HFFc6 (cell line): ENCODE data around the gene SPEF2. TPM values are rescaled to one million over a fixed set of nuclear protein-coding genes. Genes with fewer than 3 reads are reported as not detected.

ENCODE experiments used
- DNase-seq: peaks from one replicate; pipeline ENCODE4 v3.0.0-alpha.2; 2018
- H3K27ac Mint-ChIP-seq: 2 replicates; pipeline ENCODE4 v1.8.0; 2020; ENCODE audit warnings: mild to moderate bottlenecking, mixed read lengths
- H3K27me3 Mint-ChIP-seq: 2 replicates; pipeline ENCODE4 v1.8.0; 2021; ENCODE audit warnings: mild to moderate bottlenecking, moderate library complexity, mixed read lengths; ENCODE audit not compliant: insufficient read depth
- H3K36me3 Mint-ChIP-seq: 2 replicates; pipeline ENCODE4 v1.8.0; 2021; ENCODE audit warnings: low read depth, mixed read lengths
- H3K4me1 Mint-ChIP-seq: 2 replicates; pipeline ENCODE4 v1.8.0; 2020; ENCODE audit warnings: low read depth, mixed read lengths
- H3K4me3 Mint-ChIP-seq: 2 replicates; pipeline ENCODE4 v1.8.0; 2020; ENCODE audit warnings: mild to moderate bottlenecking, moderate library complexity, mixed read lengths
- H3K9me3 Mint-ChIP-seq: 2 replicates; pipeline ENCODE4 v1.8.0; 2020; ENCODE audit warnings: mild to moderate bottlenecking, mixed read lengths
- CTCF ChIP-seq: fragments of 200-600 bp; sonication (generic); IDR thresholded peaks from 2 replicates; pipeline ENCODE4 v1.5.0; 2021; ENCODE audit warnings: antibody characterized with exemption, mild to moderate bottlenecking
- total RNA-seq, 6 experiments: library from RNA; stranded (reverse); fragmentation: NEBNext Ultra II Directional; extraction: Animal tissue kit (Norgen Biotek cat#: 25700); gene quantifications; 2 replicates in 1 of 6; 3 replicates in 5 of 6; pipeline ENCODE4 v1.2.3, GENCODE V29; 2021

SPEF2 gene
- total RNA-seq, 6 experiments from 2014 or later: 1.5 to 4.0 (median 2.3) TPM

- Mint-ChIP-seq H3K4me1 (no peaks in the 10 kb centered on the region), H3K9me3 (no peaks in the 10 kb centered on the region), H3K27ac (no peak overlapping the region), H3K36me3 (no peaks in the 10 kb centered on the region), H3K27me3 (peaks cover 5% of the 10 kb centered on the region), H3K4me3 (no peak overlapping the region)
- DNase-seq: no peak
- no peak for TF ChIP-seq CTCF
These were observed 92.0 kb downstream of the SPEF2 start for GRCh38 chr5:35709688-35710087.

- H3K9me3 Mint-ChIP-seq: no peaks in the 10 kb centered on the region
These were observed 100.1 kb downstream of the SPEF2 start for GRCh38 chr5:35717718-35718117.

GRCh38 chr5:35735718-35736117 lies 118.1 kb downstream of the SPEF2 start:
- no peaks in the 10 kb centered on the region for H3K36me3 Mint-ChIP-seq
- no peak for DNase-seq
- peaks cover 5% of the 10 kb centered on the region; the same call in 1 of the 2 replicates for H3K4me1 Mint-ChIP-seq
- no peaks in the 10 kb centered on the region for H3K9me3 Mint-ChIP-seq
- H3K4me3 Mint-ChIP-seq: no peak overlapping the region
- H3K27ac Mint-ChIP-seq: no peak overlapping the region
- H3K27me3 Mint-ChIP-seq: peaks cover 2% of the 10 kb centered on the region
- no peak for TF ChIP-seq CTCF

More at GRCh38 chr5:35717718-35718117, 100.1 kb downstream of the SPEF2 start:
- Mint-ChIP-seq H3K4me3 (no peak overlapping the region), H3K27me3 (no peaks in the 10 kb centered on the region; the same call in none of the 2 replicates), H3K36me3 (no peaks in the 10 kb centered on the region), H3K27ac (no peak overlapping the region), H3K4me1 (no peaks in the 10 kb centered on the region)
- peak; percentile 59 for TF ChIP-seq CTCF
- no peak for DNase-seq

GRCh38 chr5:35736280-35736679 lies 118.6 kb downstream of the SPEF2 start:
- H3K4me1 Mint-ChIP-seq: peaks cover 5% of the 10 kb centered on the region; the same call in 1 of the 2 replicates
- no peak for DNase-seq
- H3K27ac Mint-ChIP-seq: no peak overlapping the region
- TF ChIP-seq CTCF: no peak
- peaks cover 2% of the 10 kb centered on the region for H3K27me3 Mint-ChIP-seq
- no peaks in the 10 kb centered on the region for H3K36me3 Mint-ChIP-seq
- no peak overlapping the region for H3K4me3 Mint-ChIP-seq
- no peaks in the 10 kb centered on the region for H3K9me3 Mint-ChIP-seq

GRCh38 chr5:35741126-35741716 lies 123.6 kb downstream of the SPEF2 start:
- peaks cover 5% of the 10 kb centered on the region; the same call in 1 of the 2 replicates for H3K4me1 Mint-ChIP-seq
- TF ChIP-seq CTCF: no peak
- H3K27me3 Mint-ChIP-seq: peaks cover 3% of the 10 kb centered on the region
- no peak overlapping the region for H3K4me3 Mint-ChIP-seq
- H3K27ac Mint-ChIP-seq: no peak overlapping the region
- no peaks in the 10 kb centered on the region for H3K9me3 Mint-ChIP-seq
- H3K36me3 Mint-ChIP-seq: no peaks in the 10 kb centered on the region
- no peak for DNase-seq
